ENCODE results near the gene SEC61A1.

- no peak for TF ChIP-seq POLR2AphosphoS5 (IDR thresholded peaks at IDR 0.05; ENCODE audit: low read depth, low read length)
- no peak for TF ChIP-seq POLR2A (IDR thresholded peaks at IDR 0.05; ENCODE audit: low read depth, low read length)
- no peak for TF ChIP-seq TAF1 (IDR thresholded peaks at IDR 0.05; ENCODE audit: borderline replicate concordance, low read depth, low read length)
Observed at GRCh38 chr3:128004661-128005060, 47.6 kb upstream of the SEC61A1 start.

Measured in GM12892 (cell line).